ENCODE measurements around the gene YEATS2.

DNA sequence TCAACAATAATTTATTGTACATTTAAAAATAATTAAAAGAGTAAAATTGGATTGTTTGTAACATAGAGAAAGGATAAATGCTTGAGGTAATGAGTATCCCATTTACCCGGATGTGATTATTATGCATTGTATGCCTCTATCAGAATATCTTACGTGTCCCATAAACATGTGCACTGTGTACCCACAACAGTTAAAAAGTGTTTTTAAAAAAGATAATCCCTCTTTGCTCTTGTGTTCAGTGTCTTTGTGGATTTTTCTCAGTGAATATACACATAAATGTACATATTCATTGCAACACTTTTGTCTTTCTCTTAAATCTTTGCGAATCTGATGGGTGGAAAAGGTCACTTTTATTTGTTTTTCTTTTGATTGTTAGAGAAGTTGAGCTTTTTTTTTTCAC, 20.4 kb downstream of the YEATS2 start:
- TF ChIP-seq CTCF (IDR thresholded peaks at IDR 0.05; ENCODE audit: insufficient read depth, low read depth, low read length) (no peak), EZH2 (IDR thresholded peaks at IDR 0.05; ENCODE audit: insufficient read depth, low read length) (no peak)

Measured in astrocyte (in vitro differentiated cells and primary cell).